Measurements from ENCODE around the gene SNX19.

GRCh38 chr11:130937051-130937450 lies 20.8 kb upstream of the SNX19 start:
- no peak for TF ChIP-seq CTCF (IDR thresholded peaks at IDR 0.05)
- TF ChIP-seq POLR2AphosphoS5 (IDR thresholded peaks at IDR 0.05) = no peak
- TF ChIP-seq POLR2A (IDR thresholded peaks at IDR 0.05) = no peak
